GM23338 (cell line): ENCODE data around the gene MAPK7.

Source experiments
- CREB1 ChIP-seq: fragments of 250-450 bp; sonication (Bioruptor Pico); IDR thresholded peaks from 2 replicates; pipeline ENCODE4 v1.5.0; 2020; ENCODE audit warnings: low read depth, mild to moderate bottlenecking, moderate library complexity
- CTCF ChIP-seq, 2 experiments: fragments of 200-600 bp in 1 of 2; sonication (generic) in 1 of 2; conservative IDR thresholded peaks; 2 replicates each; pipeline versions ENCODE4 v1.5.1 to v1.6.1; 2016 to 2017; ENCODE audit warnings: antibody characterized with exemption in 2 of 2, low read depth in 2 of 2, mild to moderate bottlenecking in 2 of 2, moderate library complexity in 1 of 2
- EZH2 ChIP-seq: fragments of 200-600 bp; sonication (generic); IDR thresholded peaks from one replicate; pipeline ENCODE4 v1.8.0; 2017; ENCODE audit warnings: antibody characterized with exemption, mild to moderate bottlenecking, low read depth; ENCODE audit not compliant: unreplicated experiment
- EZH2phosphoT487 ChIP-seq: fragments of 200-600 bp; sonication (generic); IDR thresholded peaks from one replicate; pipeline ENCODE4 v1.8.1; 2018; ENCODE audit warnings: antibody characterized with exemption; ENCODE audit not compliant: unreplicated experiment
- JUNB ChIP-seq: IDR thresholded peaks from one replicate; pipeline ENCODE4 v1.6.1; 2016; ENCODE audit warnings: antibody characterized with exemption; ENCODE audit not compliant: unreplicated experiment
- NANOG ChIP-seq: IDR thresholded peaks from 2 replicates; pipeline ENCODE4 v1.6.1; 2016; ENCODE audit warnings: antibody characterized with exemption, borderline replicate concordance
- POLR2AphosphoS5 ChIP-seq: IDR thresholded peaks from 2 replicates; pipeline ENCODE4 v1.6.1; 2016; ENCODE audit warnings: antibody characterized with exemption, low read depth
- REST ChIP-seq: IDR thresholded peaks from one replicate; pipeline ENCODE4 v1.6.1; 2018; ENCODE audit warnings: antibody characterized with exemption; ENCODE audit not compliant: unreplicated experiment
- ZNF462 ChIP-seq: fragments of 250-450 bp; sonication (Bioruptor Pico); IDR thresholded peaks from 2 replicates; pipeline ENCODE4 v1.5.0; 2020; ENCODE audit warnings: mild to moderate bottlenecking, moderate library complexity

GRCh38 chr17:19386974-19387920, 8.9 kb downstream of the MAPK7 start, which contains the start of gene MFAP4:
- TF ChIP-seq CTCF (conservative IDR thresholded peaks at IDR 0.05; ENCODE audit: low read depth in 2 of 2): no peak
- TF ChIP-seq REST: no peak
- TF ChIP-seq POLR2AphosphoS5: peak; percentile 38; the same call in 1 of the 2 replicates
- TF ChIP-seq ZNF462 (CRISPR knock-in tag): no peak
- no peak for TF ChIP-seq JUNB
- TF ChIP-seq EZH2phosphoT487: no peak
- TF ChIP-seq EZH2: no peak
- TF ChIP-seq NANOG: no peak
- no peak for TF ChIP-seq CREB1 (CRISPR knock-in tag)
